NCI-H1930 (cell line): ENCODE measurements around the gene EPHA2.
"Not testable (repeated sequence)": the region's sequence is repeated elsewhere in the genome, so short reads cannot be mapped to it uniquely, and the experiment has no call there.

Source experiments
- DNase-seq, 2 experiments: peaks; one replicate each; lab custom pipeline; 2025; lab: John Stamatoyannopoulos, UW

The EPHA2 gene

GRCh38 chr1:16155537-16156410 lies at the start of gene EPHA2:
Gene EPHA2 (minus strand): TSS chr1:16156069. CDS start chr1:16155932, 137 bp downstream.
- no peak for DNase-seq

- DNase-seq = no peak
These were observed 49.4 kb upstream of the EPHA2 start for GRCh38 chr1:16205334-16205671.

GRCh38 chr1:16204634-16205333 lies 48.9 kb upstream of the EPHA2 start:
- peak; percentile 13 to 42 for DNase-seq

GRCh38 chr1:16204216-16204615 lies 48.3 kb upstream of the EPHA2 start:
- no peak for DNase-seq

- DNase-seq = no peak
These were observed 47.7 kb upstream of the EPHA2 start for GRCh38 chr1:16203550-16203949.

- DNase-seq = no peak
These were observed 46.7 kb upstream of the EPHA2 start for GRCh38 chr1:16202281-16203210.

GRCh38 chr1:16199700-16200099 lies 43.8 kb upstream of the EPHA2 start:
- no peak for DNase-seq

- no peak for DNase-seq
These were observed 43.3 kb upstream of the EPHA2 start for GRCh38 chr1:16199157-16199501.

GRCh38 chr1:16198444-16199156 lies 42.7 kb upstream of the EPHA2 start:
- no peak for DNase-seq

GRCh38 chr1:16196874-16197273 lies 41.0 kb upstream of the EPHA2 start:
- DNase-seq = no peak

- not testable (repeated sequence) for DNase-seq
These were observed 40.3 kb upstream of the EPHA2 start for GRCh38 chr1:16196139-16196538.

GRCh38 chr1:16195518-16195905 lies 39.6 kb upstream of the EPHA2 start:
- DNase-seq = no peak

GRCh38 chr1:16191916-16192546 lies 36.2 kb upstream of the EPHA2 start:
- no peak for DNase-seq

- no peak for DNase-seq
These were observed 35.4 kb upstream of the EPHA2 start for GRCh38 chr1:16191309-16191708.

GRCh38 chr1:16189921-16190621 lies 34.2 kb upstream of the EPHA2 start:
- no peak for DNase-seq

GRCh38 chr1:16189003-16189402 lies 33.1 kb upstream of the EPHA2 start:
- DNase-seq = no peak

GRCh38 chr1:16187748-16188401 lies 32.0 kb upstream of the EPHA2 start:
- peak in 1 of 2 experiments; percentile 47 for DNase-seq

- no peak for DNase-seq
These were observed 30.9 kb upstream of the EPHA2 start for GRCh38 chr1:16186655-16187235.

GRCh38 chr1:16184557-16185303 lies 28.9 kb upstream of the EPHA2 start:
- no peak for DNase-seq
